Mesendoderm (in vitro differentiated cells): Measurements from ENCODE around the gene NSMF.

Experiments used
- DNase-seq: peaks from one replicate; pipeline ENCODE4 v3.0.0; 2013
- H2AK5ac ChIP-seq: 2 replicates; pipeline ENCODE4 v1.6.1; 2013; ENCODE audit warnings: low read length, inconsistent platforms
- H2BK120ac ChIP-seq: 2 replicates; pipeline ENCODE4 v1.6.1; 2013; ENCODE audit warnings: low read depth, mild to moderate bottlenecking, low read length, moderate library complexity, mixed read lengths
- H2BK15ac ChIP-seq: replicated peaks from 2 replicates; pipeline ENCODE4 v1.6.1; 2013; ENCODE audit warnings: low read depth, mild to moderate bottlenecking, moderate library complexity
- H2BK5ac ChIP-seq: 2 replicates; pipeline ENCODE4 v1.6.1; 2013; ENCODE audit warnings: low read length, inconsistent platforms
- H3K18ac ChIP-seq: 2 replicates; pipeline ENCODE4 v1.6.1; 2013; ENCODE audit warnings: mild to moderate bottlenecking, low read length, mixed read lengths
- H3K23ac ChIP-seq: one replicate; pipeline ENCODE4 v1.6.1; 2013; ENCODE audit warnings: low read length
- H3K27ac ChIP-seq: 2 replicates; pipeline ENCODE4 v1.5.1; 2013; ENCODE audit warnings: low read depth, mild to moderate bottlenecking, inconsistent platforms, low read length, moderate library complexity
- H3K27me3 ChIP-seq: 2 replicates; pipeline ENCODE4 v1.6.1; 2013; ENCODE audit warnings: low read length, control low read depth, mild to moderate bottlenecking, inconsistent platforms; ENCODE audit not compliant: insufficient read depth, poor library complexity
- H3K36me3 ChIP-seq: 2 replicates; pipeline ENCODE4 v1.6.1; 2013; ENCODE audit warnings: low read length, inconsistent platforms; ENCODE audit not compliant: control insufficient read depth, insufficient read depth
- H3K4ac ChIP-seq: one replicate; pipeline ENCODE4 v1.6.1; 2013; ENCODE audit warnings: low read depth, mild to moderate bottlenecking, low read length, moderate library complexity
- H3K4me1 ChIP-seq: 2 replicates; pipeline ENCODE4 v1.6.1; 2013; ENCODE audit warnings: low read depth, low read length, inconsistent platforms; ENCODE audit not compliant: control insufficient read depth
- H3K4me2 ChIP-seq: 2 replicates; pipeline ENCODE4 v1.6.1; 2013; ENCODE audit warnings: low read length
- H3K4me3 ChIP-seq: 2 replicates; pipeline ENCODE4 v1.5.1; 2013; ENCODE audit warnings: mild to moderate bottlenecking, low read length
- H3K56ac ChIP-seq: one replicate; pipeline ENCODE4 v1.6.1; 2013; ENCODE audit warnings: low read length
- H3K79me1 ChIP-seq: 2 replicates; pipeline ENCODE4 v1.6.1; 2013; ENCODE audit warnings: low read length, inconsistent platforms
- H3K79me2 ChIP-seq: 2 replicates; pipeline ENCODE4 v1.6.1; 2013; ENCODE audit warnings: mild to moderate bottlenecking, low read length; ENCODE audit not compliant: control insufficient read depth, insufficient read depth
- H3K9ac ChIP-seq: 2 replicates; pipeline ENCODE4 v1.6.1; 2013; ENCODE audit warnings: low read length, inconsistent platforms
- H4K5ac ChIP-seq: one replicate; pipeline ENCODE4 v1.6.1; 2013; ENCODE audit warnings: low read length
- H4K8ac ChIP-seq: one replicate; pipeline ENCODE4 v1.6.1; 2013; ENCODE audit warnings: low read depth, mild to moderate bottlenecking, control low read depth, low read length, moderate library complexity
- WGBS: extraction: QIAGEN DNeasy Blood & Tissue Kit; methylation state at CpG from one replicate; pipeline ENCODE4 v1.1.7; 2013; ENCODE audit warnings: low lambda C conversion rate, missing lambda C conversion rate; ENCODE audit not compliant: insufficient coverage; ENCODE audit errors: extremely low coverage; 5-methylcytosine and 5-hydroxymethylcytosine counted together

The NSMF gene

DNA sequence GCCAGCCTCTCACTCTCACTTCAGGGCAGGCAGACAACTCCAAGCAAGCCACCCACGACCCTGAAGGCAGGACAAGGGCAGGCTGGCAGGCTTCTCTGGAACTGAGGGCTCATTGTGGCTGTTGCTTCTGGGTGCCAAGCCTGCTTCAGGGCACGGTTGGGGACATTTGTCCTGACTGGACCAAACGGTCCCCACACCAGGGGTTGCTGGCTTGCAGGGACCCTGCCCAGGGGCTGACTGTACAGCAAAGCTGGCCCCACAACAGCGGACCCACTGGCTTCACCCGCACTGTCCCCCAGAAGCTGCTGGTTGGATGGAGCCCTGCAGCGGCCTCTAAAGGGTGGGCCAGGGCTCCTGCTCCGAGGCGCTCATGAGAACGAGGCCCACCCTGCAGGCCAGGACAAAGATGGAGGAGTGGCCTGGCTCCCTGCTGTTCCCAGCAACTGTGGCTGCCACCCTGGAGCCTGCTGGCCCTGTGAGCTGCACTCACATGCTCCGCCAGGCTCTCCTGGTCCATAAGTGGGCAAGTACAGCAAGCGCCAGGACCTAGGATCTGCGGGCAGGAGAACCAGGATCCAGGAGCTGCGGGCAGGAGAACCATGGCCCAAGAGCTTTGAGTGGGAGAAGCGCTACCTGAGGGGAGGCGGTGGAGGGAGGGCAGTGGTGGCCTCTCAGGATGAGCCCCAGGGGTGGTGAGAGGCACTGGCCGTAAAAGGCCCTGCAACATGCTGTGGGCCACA is 34.4 kb upstream of the NSMF start:
- Histone ChIP-seq H2BK120ac (no peak overlapping the region), H3K18ac (no peak overlapping the region), H4K8ac (no peak overlapping the region), H3K36me3 (no peaks in the 10 kb centered on the region), H3K4me1 (no peaks in the 10 kb centered on the region), H3K4ac (no peak overlapping the region), H3K9ac (no peak overlapping the region), H2BK5ac (no peak overlapping the region), H3K4me3 (no peak overlapping the region), H3K56ac (no peak overlapping the region), H3K4me2 (no peak overlapping the region), H2AK5ac (no peak overlapping the region), H3K27ac (no peak overlapping the region), H3K79me2 (no peaks in the 10 kb centered on the region), H4K5ac (no peak overlapping the region), H3K79me1 (no peaks in the 10 kb centered on the region), H3K27me3 (no peaks in the 10 kb centered on the region), H2BK15ac (no peak overlapping the region), H3K23ac (no peak overlapping the region)
- WGBS: no CpG with 5 or more reads among the region's 16 CpGs
- DNase-seq: no peak

DNA sequence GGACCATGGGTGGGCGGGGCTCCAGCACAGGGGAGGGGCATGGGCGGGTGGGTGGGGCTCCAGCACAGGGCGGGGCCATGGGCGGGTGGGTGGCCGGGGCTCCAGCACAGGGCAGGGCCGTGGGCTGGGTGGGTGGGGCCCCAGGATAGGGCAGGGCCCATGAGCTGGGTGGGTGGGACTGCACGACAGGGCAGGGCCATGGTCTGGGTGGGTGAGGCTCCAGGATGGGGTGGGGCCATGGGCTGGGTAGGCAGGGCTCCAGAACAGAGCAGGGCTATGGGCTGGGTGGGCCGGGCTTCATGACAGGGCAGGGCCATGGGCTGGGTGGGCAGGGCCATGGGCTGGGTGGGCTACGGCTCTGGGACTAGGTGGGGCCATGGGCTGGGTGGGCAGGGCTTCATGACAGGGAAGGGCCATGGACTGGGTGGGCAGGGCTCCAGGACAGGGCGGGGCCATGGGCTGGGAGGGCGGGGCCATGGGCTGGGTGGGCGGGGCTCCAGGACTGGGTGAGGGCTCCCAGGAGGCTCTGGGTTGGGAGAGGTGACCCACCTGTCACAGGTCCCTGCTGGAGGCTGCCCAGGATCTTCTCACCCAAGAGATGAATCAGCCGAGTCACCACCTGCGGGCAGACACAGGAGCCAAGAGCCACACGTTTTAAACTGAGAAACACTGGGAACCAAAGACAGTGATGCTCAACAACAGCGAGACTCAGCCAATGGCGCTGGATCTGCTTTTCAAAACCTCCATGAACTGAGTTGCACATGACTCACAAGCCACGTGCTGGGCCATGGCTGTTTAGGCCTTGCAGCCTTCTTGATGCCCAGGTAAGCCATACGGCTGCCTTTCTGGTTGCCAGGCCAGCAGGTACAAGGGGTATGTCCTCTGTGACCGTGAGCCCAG is 33.6 kb upstream of the NSMF start:
- H4K8ac ChIP-seq: no peak overlapping the region
- no peak overlapping the region for H3K23ac ChIP-seq
- no peak overlapping the region for H3K9ac ChIP-seq
- WGBS: no CpG with 5 or more reads among the region's 20 CpGs
- H2BK15ac ChIP-seq: no peak overlapping the region
- H3K79me2 ChIP-seq: no peaks in the 10 kb centered on the region
- H3K56ac ChIP-seq: no peak overlapping the region
- H3K27me3 ChIP-seq: no peaks in the 10 kb centered on the region
- H3K18ac ChIP-seq: no peak overlapping the region
- no peaks in the 10 kb centered on the region for H3K4me1 ChIP-seq
- no peak overlapping the region for H2BK120ac ChIP-seq
- no peak overlapping the region for H2BK5ac ChIP-seq
- no peak overlapping the region for H3K4ac ChIP-seq
- no peak overlapping the region for H2AK5ac ChIP-seq
- H3K4me3 ChIP-seq: no peak overlapping the region
- H4K5ac ChIP-seq: no peak overlapping the region
- no peak overlapping the region for H3K27ac ChIP-seq
- peak; percentile 38 for DNase-seq
- no peaks in the 10 kb centered on the region for H3K79me1 ChIP-seq
- H3K4me2 ChIP-seq: no peak overlapping the region
- no peaks in the 10 kb centered on the region for H3K36me3 ChIP-seq

DNA sequence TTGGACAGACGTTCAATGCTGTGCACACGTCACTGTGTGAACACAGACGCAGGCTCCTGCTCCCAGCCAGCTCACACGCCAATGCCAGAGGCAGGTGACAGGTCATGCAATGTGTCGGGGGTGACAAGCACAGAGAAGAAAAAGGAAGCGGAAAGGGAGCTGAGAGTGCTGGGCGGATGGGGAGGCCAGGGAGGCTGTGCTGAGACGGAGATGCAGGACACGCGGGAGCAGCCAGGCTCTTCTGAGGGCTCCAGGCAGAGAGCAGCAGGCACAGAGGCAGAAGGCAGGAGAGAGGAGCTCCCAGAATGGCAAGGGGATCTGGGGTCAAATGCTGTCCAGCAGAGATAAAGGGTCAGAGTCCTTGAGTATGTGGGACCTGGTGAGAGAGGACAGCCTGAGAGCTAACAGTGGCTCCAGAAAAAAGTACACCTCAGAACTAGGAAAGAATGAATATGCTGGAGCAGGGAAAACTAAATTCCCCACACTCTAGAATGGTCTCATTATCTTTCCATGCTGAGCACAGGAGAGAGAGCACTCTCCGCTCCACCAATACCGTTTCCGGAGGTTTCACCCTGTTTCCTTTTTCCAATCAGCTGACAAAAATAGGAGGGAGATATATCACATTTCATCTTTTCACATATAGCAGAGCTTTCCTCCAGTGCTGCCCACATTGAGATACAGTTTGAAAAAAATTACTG is 32.8 kb upstream of the NSMF start:
- H3K27ac ChIP-seq: no peak overlapping the region
- H3K4me1 ChIP-seq: no peaks in the 10 kb centered on the region
- no peak overlapping the region for H4K5ac ChIP-seq
- H4K8ac ChIP-seq: no peak overlapping the region
- no peak overlapping the region for H3K4me3 ChIP-seq
- no peak overlapping the region for H3K56ac ChIP-seq
- no peak overlapping the region for H3K4me2 ChIP-seq
- no peak overlapping the region for H2BK120ac ChIP-seq
- no peak for DNase-seq
- no peak overlapping the region for H2BK5ac ChIP-seq
- no peak overlapping the region for H3K23ac ChIP-seq
- H3K4ac ChIP-seq: no peak overlapping the region
- H3K36me3 ChIP-seq: no peaks in the 10 kb centered on the region
- no peak overlapping the region for H2AK5ac ChIP-seq
- no peak overlapping the region for H3K9ac ChIP-seq
- H3K79me1 ChIP-seq: no peaks in the 10 kb centered on the region
- H3K18ac ChIP-seq: no peak overlapping the region
- WGBS: no CpG with 5 or more reads among the region's 13 CpGs
- H3K79me2 ChIP-seq: no peaks in the 10 kb centered on the region
- no peaks in the 10 kb centered on the region for H3K27me3 ChIP-seq
- no peak overlapping the region for H2BK15ac ChIP-seq

DNA sequence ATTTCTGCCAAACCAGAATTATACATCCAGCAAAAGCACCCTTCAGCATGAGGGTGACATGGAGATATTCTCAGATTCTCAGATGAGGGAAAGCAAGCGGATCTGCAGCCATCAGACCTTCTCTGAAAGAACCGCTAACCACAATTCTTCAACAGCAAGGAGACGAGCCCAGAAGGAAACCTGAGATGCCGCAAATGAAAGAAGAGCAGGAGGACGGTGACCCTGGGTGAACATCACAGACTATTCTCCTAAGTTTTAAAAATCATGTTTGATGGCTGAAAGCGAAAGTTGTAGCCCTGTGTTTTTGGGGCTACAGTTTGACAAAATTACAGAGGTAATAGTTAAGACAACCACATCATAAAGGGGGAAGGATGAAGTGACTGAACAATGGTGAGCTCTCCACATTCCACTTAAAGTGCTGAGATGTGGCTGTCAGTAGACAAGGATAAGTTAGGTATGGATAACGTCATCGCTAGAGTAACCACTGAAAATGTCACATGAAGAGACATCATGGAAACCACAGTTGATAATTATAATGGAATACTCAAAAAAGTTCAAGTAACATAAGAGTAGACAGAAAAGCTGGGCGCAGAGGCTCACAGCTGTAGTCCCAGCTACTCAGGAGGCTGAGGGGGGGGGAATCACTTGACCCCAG is 31.5 kb upstream of the NSMF start:
- H3K4me2 ChIP-seq: no peak overlapping the region
- no peak overlapping the region for H4K8ac ChIP-seq
- no peak overlapping the region for H3K56ac ChIP-seq
- H3K23ac ChIP-seq: no peak overlapping the region
- no peak overlapping the region for H2BK5ac ChIP-seq
- no peak overlapping the region for H3K4me3 ChIP-seq
- H3K27me3 ChIP-seq: no peaks in the 10 kb centered on the region
- no peak overlapping the region for H3K18ac ChIP-seq
- no peaks in the 10 kb centered on the region for H3K36me3 ChIP-seq
- no peak for DNase-seq
- H2AK5ac ChIP-seq: no peak overlapping the region
- no peak overlapping the region for H2BK120ac ChIP-seq
- H3K9ac ChIP-seq: no peak overlapping the region
- no peak overlapping the region for H4K5ac ChIP-seq
- no peaks in the 10 kb centered on the region for H3K79me1 ChIP-seq
- no peak overlapping the region for H3K27ac ChIP-seq
- no CpG with 5 or more reads among the region's 9 CpGs for WGBS
- H3K79me2 ChIP-seq: no peaks in the 10 kb centered on the region
- no peak overlapping the region for H3K4ac ChIP-seq
- no peaks in the 10 kb centered on the region for H3K4me1 ChIP-seq
- no peak overlapping the region for H2BK15ac ChIP-seq

DNA sequence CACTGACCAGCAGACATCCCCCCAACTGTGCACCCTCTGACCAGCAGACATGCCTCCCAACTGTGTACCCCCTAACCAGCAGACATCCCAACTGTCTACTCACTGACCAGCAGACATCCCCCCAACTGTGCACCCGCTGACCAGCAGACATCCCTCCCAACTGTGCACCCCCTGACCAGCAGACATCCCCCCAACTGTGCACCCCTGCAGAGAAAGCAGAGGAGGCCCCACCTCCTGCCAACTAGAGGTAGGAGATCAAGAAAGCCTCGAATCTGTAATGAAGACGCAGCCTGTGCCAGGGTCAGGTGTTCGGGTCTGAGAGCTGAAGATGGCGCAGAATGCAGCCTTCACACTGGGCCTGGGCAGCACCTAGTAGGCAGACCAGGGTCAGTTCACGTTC is 29.8 kb upstream of the NSMF start:
- Histone ChIP-seq H2AK5ac (no peak overlapping the region), H3K23ac (no peak overlapping the region), H3K9ac (no peak overlapping the region), H3K4me1 (no peaks in the 10 kb centered on the region), H3K4me3 (no peak overlapping the region), H3K27ac (no peak overlapping the region), H2BK15ac (no peak overlapping the region), H4K5ac (no peak overlapping the region), H2BK5ac (no peak overlapping the region), H4K8ac (no peak overlapping the region), H3K27me3 (no peaks in the 10 kb centered on the region), H3K36me3 (no peaks in the 10 kb centered on the region), H3K79me1 (no peaks in the 10 kb centered on the region), H3K56ac (no peak overlapping the region), H3K79me2 (no peaks in the 10 kb centered on the region), H2BK120ac (no peak overlapping the region), H3K4me2 (no peak overlapping the region), H3K4ac (no peak overlapping the region), H3K18ac (no peak overlapping the region)
- no CpG with 5 or more reads among the region's 6 CpGs for WGBS
- DNase-seq: no peak
